Activated CD8-positive, alpha-beta memory T cell treated with anti-CD3 and anti-CD28 coated beads for 4 hours (primary cell): ENCODE results near the gene POLR2F.

Experiments used
- DNase-seq, 2 donors: peaks; one replicate each; pipeline ENCODE4 v3.0.0-alpha.2; 2020; ENCODE audit warnings: low read depth in 2 of 2

POLR2F gene

DNA sequence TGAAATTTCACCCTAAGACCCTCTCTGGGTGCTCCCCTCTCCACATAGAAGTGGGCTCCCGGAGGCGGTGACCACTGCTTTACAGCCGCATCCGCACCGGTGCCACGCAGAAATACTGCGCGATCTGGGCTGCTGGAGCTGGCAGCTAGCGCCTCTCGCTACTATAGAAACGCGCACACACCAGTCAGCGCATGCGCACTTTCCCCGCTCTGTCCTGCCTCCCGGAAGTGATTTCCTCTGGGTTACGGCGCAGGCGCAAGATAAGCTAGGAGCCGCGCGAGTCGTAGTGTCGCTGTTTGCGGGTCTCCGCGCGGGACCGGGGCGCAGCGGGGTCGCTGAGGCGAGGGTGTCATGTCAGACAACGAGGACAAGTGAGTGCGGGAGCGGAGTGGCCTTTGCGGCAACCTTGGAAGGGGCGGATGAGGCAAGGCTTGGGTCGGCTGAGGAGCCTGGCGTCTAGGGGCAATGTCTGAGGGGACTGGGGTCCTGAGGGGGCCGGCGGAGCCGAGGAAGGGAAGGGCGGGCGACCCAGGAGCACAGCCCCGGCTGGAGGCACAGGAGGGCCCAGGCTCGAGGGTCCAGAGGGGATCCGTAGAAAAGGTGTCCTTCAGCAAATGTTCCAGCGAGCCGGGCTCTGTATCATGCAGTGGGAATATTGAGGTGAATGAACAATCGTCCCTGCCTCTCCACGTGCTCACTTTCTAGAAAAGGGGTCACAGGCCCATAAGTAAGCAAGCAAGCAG lies at the start of gene POLR2F, which contains the start of gene C22orf23:
Gene POLR2F, plus strand, starts transcription at position 263 of the 743 bp plus-strand sequence. Its CDS starts 89 bp downstream, at position 352.
Gene C22orf23, minus strand, starts transcription at position 165 of the 743 bp plus-strand sequence. CDS start 452 bp downstream, outside the sequence.
- peak; percentile 92 to 93 for DNase-seq

- DNase-seq, result no peak
These were observed 48.6 kb upstream of the POLR2F start for GRCh38 chr22:37904572-37905533.

GRCh38 chr22:37905534-37906363 lies 47.8 kb upstream of the POLR2F start, which contains the start of gene MICALL1:
Gene MICALL1 (plus strand): TSS chr22:37906297. CDS start chr22:37906423, 126 bp downstream.
- peak; percentile 14 to 19 for DNase-seq

- DNase-seq, result no peak
These were observed 47.0 kb upstream of the POLR2F start for GRCh38 chr22:37906364-37907008.

- no peak for DNase-seq
These were observed 46.2 kb upstream of the POLR2F start for GRCh38 chr22:37907036-37907954.

GRCh38 chr22:37909766-37910165 lies 43.7 kb upstream of the POLR2F start:
- no peak for DNase-seq

- no peak for DNase-seq
These were observed 42.4 kb upstream of the POLR2F start for GRCh38 chr22:37910890-37911672.

- no peak for DNase-seq
These were observed 41.8 kb upstream of the POLR2F start for GRCh38 chr22:37911697-37912096.

DNA sequence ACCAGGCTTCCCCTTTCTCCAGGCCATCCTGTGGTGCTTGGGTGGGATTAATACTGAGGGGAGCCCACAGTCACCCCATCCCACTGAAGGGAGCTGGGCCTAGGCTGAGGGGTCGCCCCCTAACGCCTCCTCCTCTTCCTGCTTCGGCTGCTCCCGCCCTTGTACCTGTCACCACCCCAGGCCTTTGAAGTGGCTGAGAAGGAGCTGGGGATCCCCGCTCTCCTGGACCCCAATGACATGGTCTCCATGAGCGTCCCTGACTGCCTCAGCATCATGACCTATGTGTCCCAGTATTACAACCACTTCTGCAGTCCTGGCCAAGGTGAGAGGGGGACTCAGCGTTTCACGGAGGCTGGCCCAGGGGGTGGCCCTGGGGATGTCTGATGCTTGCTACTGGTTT lies 41.3 kb upstream of the POLR2F start:
- DNase-seq, result no peak

DNA sequence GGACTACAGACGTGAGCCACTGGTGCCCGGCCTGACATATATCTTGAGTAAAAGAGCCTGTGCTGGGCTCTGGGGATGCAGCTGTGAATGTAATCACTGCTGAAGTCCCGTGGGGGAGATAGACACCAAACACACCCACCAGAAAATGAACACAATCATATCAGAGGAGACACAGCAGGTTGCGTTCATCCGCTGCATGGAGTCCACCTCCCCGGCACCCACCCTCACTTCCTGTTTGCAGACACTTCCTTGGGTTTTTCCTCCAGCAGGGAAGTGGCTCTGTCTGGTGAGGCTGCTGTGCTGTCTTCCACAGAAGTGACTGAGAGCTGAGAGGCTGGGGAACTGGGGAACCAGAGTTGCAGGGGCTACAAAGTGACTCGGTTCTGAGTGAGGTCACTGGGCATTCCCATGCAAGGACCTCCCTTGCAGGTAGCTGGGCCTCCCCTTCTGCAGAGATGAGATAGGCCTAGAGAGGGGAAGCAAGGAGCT lies 40.2 kb upstream of the POLR2F start:
- no peak for DNase-seq

DNA sequence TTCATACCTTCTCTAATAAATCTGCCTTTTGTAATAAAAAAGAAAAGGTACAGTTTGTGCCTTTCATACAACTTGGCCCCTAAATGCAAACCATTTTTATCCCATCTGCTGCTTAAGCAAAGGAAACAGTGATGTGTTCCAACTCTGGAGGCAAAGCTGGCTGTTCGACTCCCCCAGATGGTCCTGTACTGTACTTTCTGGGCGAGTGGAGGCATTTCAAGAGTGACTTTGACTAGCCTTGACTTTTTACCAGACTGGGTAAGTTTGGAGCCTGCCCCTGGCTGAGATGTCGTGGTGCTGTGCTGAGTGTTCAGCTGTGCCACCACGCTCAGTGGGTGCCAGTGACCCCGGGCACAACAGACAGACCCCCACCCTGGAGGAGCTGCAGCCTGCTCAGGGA lies 37.2 kb upstream of the POLR2F start:
- no peak for DNase-seq

GRCh38 chr22:37917874-37918548 lies 35.5 kb upstream of the POLR2F start:
- DNase-seq, result no peak

DNA sequence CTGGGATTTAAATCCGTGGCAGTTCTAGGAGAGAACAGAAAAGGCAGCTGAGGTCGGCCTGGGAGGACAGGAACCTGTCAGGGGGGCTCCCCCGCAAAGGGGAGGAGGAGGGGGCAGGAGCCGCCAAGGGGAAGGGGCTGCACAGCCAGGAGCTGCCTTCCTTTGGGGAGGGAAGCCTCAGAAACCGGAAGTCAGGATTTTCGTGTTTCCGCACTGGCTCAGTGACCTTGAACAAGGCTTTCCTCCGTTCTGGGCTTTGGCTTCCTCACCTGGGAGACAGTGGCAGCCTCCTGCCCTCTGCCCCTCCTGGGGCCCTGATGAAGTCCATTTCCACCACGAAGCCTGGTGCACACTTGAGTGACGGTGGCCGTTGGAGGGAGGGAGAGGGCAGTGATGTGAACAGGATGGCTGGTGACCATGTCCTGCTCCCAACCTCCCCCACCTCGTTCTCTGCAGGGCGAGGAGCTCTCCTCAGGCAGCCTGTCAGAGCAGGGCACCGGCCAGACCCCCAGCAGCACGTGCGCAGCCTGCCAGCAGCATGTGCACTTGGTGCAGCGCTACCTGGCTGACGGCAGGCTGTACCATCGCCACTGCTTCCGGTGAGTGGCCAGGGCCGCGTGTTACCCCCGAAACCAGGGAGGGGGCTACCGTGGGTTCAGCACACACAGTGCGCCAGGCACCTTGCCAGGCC lies 34.8 kb upstream of the POLR2F start:
- DNase-seq, result no peak

- DNase-seq, result no peak
These were observed 33.4 kb upstream of the POLR2F start for GRCh38 chr22:37920126-37920525.

DNA sequence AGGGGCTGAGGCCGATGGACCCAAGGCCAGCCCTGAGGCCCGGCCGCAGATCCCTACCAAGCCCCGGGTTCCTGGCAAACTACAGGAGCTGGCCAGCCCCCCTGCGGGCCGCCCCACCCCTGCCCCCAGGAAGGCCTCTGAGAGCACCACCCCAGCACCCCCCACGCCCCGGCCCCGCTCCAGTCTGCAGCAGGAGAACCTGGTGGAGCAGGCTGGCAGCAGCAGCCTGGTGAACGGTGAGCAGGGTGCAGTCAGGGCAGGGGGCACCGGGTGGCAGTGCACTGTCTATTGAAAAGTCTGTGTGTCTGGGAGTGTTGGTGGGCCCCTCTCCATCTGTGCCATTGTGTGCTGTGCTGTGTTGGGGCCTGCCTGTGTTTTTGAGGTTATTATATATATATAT lies 31.3 kb upstream of the POLR2F start:
- no peak for DNase-seq

GRCh38 chr22:37923927-37924326 lies 29.6 kb upstream of the POLR2F start:
- no peak for DNase-seq

DNA sequence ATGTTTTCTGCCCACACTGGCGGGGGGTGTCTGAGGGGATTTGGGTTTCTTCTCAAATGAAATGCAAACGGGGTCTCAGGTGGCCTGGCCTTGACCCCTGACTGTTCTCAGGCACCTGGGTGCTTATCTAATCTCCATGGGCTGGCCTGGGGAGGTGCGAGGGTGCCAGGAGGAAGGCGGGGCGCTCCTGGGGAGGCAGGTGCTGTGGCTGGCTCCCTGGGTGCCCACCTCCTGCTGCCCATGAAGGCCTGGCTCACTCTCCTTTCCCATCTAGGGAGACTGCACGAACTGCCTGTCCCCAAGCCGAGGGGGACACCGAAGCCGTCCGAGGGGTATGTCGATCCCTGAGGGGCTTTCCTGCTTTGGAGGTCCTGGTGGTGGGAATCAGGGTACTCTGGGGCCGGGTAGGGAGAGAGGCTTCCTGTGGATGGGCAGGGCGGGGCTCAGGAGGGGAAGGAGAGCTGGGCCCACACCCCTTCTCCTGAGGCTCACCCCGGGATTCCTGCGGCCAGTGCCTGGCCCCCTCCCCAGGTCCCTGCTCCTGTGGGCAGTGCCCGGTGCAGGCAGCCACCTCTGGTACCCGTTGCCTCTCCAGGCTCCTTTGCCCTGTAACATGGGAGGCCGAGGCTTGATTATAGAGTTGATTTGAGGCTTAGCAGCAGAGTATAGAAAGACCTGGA lies 29.0 kb upstream of the POLR2F start:
- no peak for DNase-seq
